Neural cell (in vitro differentiated cells): ENCODE data around the gene PPM1N.

Source experiments
- TAF1 ChIP-seq: IDR thresholded peaks from 2 replicates; pipeline ENCODE4 v1.6.1; 2012; ENCODE audit warnings: low read depth
- TF ChIP-seq, protein P1 (sequence below): fragments of 450-650 bp; IDR thresholded peaks from 2 replicates; pipeline ENCODE4 v1.5.1; 2014; ENCODE audit warnings: antibody characterized with exemption, mild to moderate bottlenecking, moderate library complexity; ENCODE audit not compliant: poor library complexity, severe bottlenecking

DNA sequence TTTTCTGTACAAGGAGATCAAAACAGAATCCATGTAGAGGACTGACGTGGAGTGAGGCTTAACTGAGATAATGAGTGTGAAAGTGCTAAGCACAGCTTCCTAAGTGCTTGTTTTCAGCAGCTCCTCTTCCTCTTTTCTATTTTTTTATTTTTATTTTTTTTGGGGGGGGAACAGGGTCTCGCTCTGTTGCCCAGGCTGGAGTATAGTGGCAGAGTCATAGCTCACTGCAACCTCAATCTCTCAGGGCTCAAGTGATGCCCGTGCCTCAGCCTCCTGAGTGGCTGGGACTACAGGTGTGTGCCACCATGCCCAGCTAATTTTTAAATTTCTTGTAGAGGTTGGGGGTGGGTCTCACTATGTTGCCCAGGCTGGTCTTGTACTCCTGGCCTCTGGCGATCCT lies 36.1 kb upstream of the PPM1N start:
- TF ChIP-seq, protein P1, sequence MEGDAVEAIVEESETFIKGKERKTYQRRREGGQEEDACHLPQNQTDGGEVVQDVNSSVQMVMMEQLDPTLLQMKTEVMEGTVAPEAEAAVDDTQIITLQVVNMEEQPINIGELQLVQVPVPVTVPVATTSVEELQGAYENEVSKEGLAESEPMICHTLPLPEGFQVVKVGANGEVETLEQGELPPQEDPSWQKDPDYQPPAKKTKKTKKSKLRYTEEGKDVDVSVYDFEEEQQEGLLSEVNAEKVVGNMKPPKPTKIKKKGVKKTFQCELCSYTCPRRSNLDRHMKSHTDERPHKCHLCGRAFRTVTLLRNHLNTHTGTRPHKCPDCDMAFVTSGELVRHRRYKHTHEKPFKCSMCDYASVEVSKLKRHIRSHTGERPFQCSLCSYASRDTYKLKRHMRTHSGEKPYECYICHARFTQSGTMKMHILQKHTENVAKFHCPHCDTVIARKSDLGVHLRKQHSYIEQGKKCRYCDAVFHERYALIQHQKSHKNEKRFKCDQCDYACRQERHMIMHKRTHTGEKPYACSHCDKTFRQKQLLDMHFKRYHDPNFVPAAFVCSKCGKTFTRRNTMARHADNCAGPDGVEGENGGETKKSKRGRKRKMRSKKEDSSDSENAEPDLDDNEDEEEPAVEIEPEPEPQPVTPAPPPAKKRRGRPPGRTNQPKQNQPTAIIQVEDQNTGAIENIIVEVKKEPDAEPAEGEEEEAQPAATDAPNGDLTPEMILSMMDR: no peak
- no peak for TF ChIP-seq TAF1
